ENCODE results near the gene C6orf136. TPM values are rescaled to one million over a fixed set of nuclear protein-coding genes. Genes with fewer than 3 reads are reported as not detected.

The C6orf136 gene
- polyA plus RNA-seq, 3 donors, result 2.0 to 18.4 (median 2.7) TPM

- Mint-ChIP-seq H3K4me1 (peaks cover 4% of the 10 kb centered on the region), H3K27ac (peak overlapping the region in 5 of 7 donors; percentile 11 to 80 (median 53)), H3K9me3 (no peaks in the 10 kb centered on the region), H3K27me3 (ENCODE audit: low read depth in 3 of 3) (no peaks in the 10 kb centered on the region), H3K36me3 (peaks cover 53 to 62% of the 10 kb centered on the region in 2 donors), H3K4me3 (no peak overlapping the region)
- no peaks in the 10 kb centered on the region for H3K4me1 ChIP-seq (ENCODE audit: control insufficient read depth in 1 of 2, insufficient read depth in 2 of 2, low read length in 2 of 2)
- no peak overlapping the region for H2AFZ ChIP-seq (ENCODE audit: insufficient read depth, low read depth, low read length, poor library complexity, severe bottlenecking)
- H3K79me2 ChIP-seq (ENCODE audit: insufficient read depth, low read length), result peaks cover 6% of the 10 kb centered on the region
- H3K9me3 ChIP-seq (replicated peaks in 1 of 2; ENCODE audit: control insufficient read depth in 1 of 2, insufficient read depth in 1 of 2, low read length in 2 of 2), result no peaks in the 10 kb centered on the region
- no peak for TF ChIP-seq CTCF (IDR thresholded peaks at IDR 0.05)
- peak overlapping the region in 1 of 2 donors; percentile 14 for H3K27ac ChIP-seq (ENCODE audit: low read depth in 1 of 2, low read length in 2 of 2)
- intact Hi-C loops (cut with micrococcal nuclease), result no loop called here
- no peak overlapping the region for H3K4me2 ChIP-seq (replicated peaks; ENCODE audit: extremely low read depth, low read length, poor library complexity, severe bottlenecking)
- no peaks in the 10 kb centered on the region for H3K27me3 ChIP-seq (ENCODE audit: control insufficient read depth in 2 of 2, insufficient read depth in 2 of 2, low read length in 2 of 2)
- DNase-seq, result no peak
- H3K9ac ChIP-seq (ENCODE audit: insufficient read depth, low read length, poor library complexity, severe bottlenecking), result no peak overlapping the region
- H3K4me3 ChIP-seq (replicated peaks in 1 of 3; ENCODE audit: low read depth in 2 of 3, low read length in 3 of 3), result no peak overlapping the region
- WGBS (ENCODE audit: insufficient coverage), result 30% methylated on average over 3 of the region's 6 CpGs
- peaks cover 59 to 63% of the 10 kb centered on the region in 2 donors for H3K36me3 ChIP-seq (replicated peaks in 1 of 2; ENCODE audit: control insufficient read depth in 1 of 2, insufficient read depth in 2 of 2, low read length in 2 of 2)
- H4K20me1 ChIP-seq (ENCODE audit: insufficient read depth, low read length), result peaks cover 79% of the 10 kb centered on the region
These were observed 45.5 kb upstream of the C6orf136 start for GRCh38 chr6:30601436-30601814.

- Histone ChIP-seq H3K27ac (ENCODE audit: low read depth in 1 of 2, low read length in 2 of 2) (no peak overlapping the region), H3K4me3 (replicated peaks in 1 of 3; ENCODE audit: low read depth in 2 of 3, low read length in 3 of 3) (no peak overlapping the region), H2AFZ (ENCODE audit: insufficient read depth, low read depth, low read length, poor library complexity, severe bottlenecking) (no peak overlapping the region), H4K20me1 (ENCODE audit: insufficient read depth, low read length) (peaks cover 85% of the 10 kb centered on the region), H3K36me3 (replicated peaks in 1 of 2; ENCODE audit: control insufficient read depth in 1 of 2, insufficient read depth in 2 of 2, low read length in 2 of 2) (peaks cover 65 to 69% of the 10 kb centered on the region in 2 donors), H3K4me1 (ENCODE audit: control insufficient read depth in 1 of 2, insufficient read depth in 2 of 2, low read length in 2 of 2) (no peaks in the 10 kb centered on the region), H3K79me2 (ENCODE audit: insufficient read depth, low read length) (peaks cover 6% of the 10 kb centered on the region), H3K4me2 (replicated peaks; ENCODE audit: extremely low read depth, low read length, poor library complexity, severe bottlenecking) (no peak overlapping the region), H3K9me3 (replicated peaks in 1 of 2; ENCODE audit: control insufficient read depth in 1 of 2, insufficient read depth in 1 of 2, low read length in 2 of 2) (no peaks in the 10 kb centered on the region), H3K27me3 (ENCODE audit: control insufficient read depth in 2 of 2, insufficient read depth in 2 of 2, low read length in 2 of 2) (no peaks in the 10 kb centered on the region), H3K9ac (ENCODE audit: insufficient read depth, low read length, poor library complexity, severe bottlenecking) (no peak overlapping the region)
- intact Hi-C loops (cut with micrococcal nuclease), result no loop called here
- H3K4me3 Mint-ChIP-seq, result no peak overlapping the region
- H3K9me3 Mint-ChIP-seq, result no peaks in the 10 kb centered on the region
- WGBS (ENCODE audit: insufficient coverage), result 88% methylated on average over 22 of the region's 39 CpGs
- no peaks in the 10 kb centered on the region for H3K27me3 Mint-ChIP-seq (ENCODE audit: low read depth in 3 of 3)
- H3K27ac Mint-ChIP-seq, result no peak overlapping the region
- peaks cover 4% of the 10 kb centered on the region for H3K4me1 Mint-ChIP-seq
- no peak for DNase-seq
- H3K36me3 Mint-ChIP-seq, result peaks cover 59 to 68% of the 10 kb centered on the region in 2 donors
- no peak for TF ChIP-seq CTCF (IDR thresholded peaks at IDR 0.05)
These were observed 44.9 kb upstream of the C6orf136 start for GRCh38 chr6:30601815-30602641.
